Measurements from ENCODE around the gene E2F4. TPM values are rescaled to one million over a fixed set of nuclear protein-coding genes. Genes with fewer than 3 reads are reported as not detected.
A peak's percentile ranks its signal among the peaks of the same experiment; 100 is the strongest.

Gene E2F4
- total and polyA plus RNA-seq, 10 donors: 40.8 to 134 (median 68.7) TPM

DNA sequence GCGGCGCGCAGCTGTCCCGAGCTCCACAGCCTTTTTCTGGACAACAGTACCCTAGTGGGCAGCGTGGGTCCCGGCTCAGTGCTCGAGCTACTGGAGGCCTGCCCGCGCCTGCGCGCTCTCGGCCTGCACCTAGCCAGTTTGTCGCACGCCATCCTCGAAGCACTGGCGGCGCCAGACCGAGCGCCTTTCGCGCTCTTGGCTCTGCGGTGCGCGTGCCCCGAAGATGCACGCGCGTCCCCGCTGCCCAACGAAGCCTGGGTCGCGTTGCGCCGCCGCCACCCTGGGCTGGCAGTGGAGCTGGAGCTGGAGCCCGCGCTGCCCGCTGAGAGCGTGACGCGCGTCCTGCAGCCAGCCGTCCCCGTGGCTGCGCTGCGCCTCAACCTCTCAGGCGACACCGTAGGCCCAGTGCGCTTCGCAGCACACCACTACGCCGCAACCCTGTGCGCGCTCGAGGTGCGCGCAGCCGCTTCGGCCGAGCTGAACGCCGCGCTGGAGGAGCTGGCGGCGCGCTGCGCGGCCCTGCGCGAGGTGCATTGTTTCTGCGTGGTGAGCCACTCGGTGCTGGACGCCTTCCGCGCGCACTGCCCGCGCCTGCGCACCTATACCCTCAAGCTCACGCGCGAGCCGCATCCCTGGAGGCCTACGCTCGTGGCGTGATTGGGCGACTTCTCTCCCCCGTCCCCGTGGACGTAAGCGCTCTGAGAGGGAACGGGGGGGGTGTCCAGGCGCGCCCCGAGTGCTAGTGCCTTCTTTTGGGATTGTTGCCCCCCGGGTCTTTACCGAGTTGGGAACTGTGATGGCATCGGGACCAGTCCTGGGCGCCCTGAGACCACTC lies 28.6 kb upstream of the E2F4 start:
- Histone ChIP-seq H3K4me1 (peaks cover 41 to 78% (median 67%) of the 10 kb centered on the region in 6 donors), H3K27me3 (replicated peaks in 1 of 7) (peaks cover 4 to 76% (median 61%) of the 10 kb centered on the region in 7 donors), H3K4me3 (peak overlapping the region; percentile 14 to 67 (median 36)), H3K36me3 (no peaks in the 10 kb centered on the region), H3K9me3 (no peaks in the 10 kb centered on the region), H3K27ac (no peak overlapping the region)
- peak; percentile 78 for DNase-seq
- TF ChIP-seq POLR2A (IDR thresholded peaks at IDR 0.05) (no peak), CTCF (IDR thresholded peaks at IDR 0.05 in 8 of 11, conservative IDR thresholded peaks at IDR 0.05 in 3 of 11) (no peak), POLR2AphosphoS5 (IDR thresholded peaks at IDR 0.05) (peak in 2 of 3 donors; percentile 53 to 59)
- intact Hi-C loops (cut with DNase I; ENCODE audit: low total_unique reads): no loop called here
- 2 to 6% (median 2%) methylated on average over 6 to 99 of the region's 99 CpGs for WGBS, 5 donors

DNA sequence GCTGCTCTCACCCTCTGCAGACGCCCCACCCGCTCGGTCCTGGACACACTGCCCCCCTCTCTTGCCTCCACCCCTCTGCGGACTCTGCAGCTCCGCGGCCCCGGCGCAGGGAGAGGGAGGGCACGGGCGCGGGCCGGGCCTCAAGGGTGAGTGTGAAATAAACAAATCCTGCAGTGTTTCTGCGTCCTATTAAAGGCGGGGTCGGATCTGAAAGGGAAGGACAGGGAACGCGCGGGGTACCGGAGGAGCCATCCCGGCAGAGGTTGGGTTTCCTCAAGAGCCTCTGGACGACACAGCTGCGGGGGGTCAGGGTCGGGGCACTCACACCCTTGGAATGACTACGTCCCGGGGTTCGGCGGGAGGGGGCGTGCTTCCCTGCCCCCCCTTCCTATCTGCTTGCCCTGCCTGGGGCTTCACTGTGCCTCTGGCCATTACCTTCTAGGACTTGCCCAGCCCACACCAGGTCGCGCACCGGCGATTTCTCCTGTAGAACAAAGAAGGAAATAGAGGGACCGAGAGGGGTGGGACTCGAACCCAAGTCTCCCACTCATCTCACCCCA lies 27.9 kb upstream of the E2F4 start:
- intact Hi-C loops (cut with DNase I; ENCODE audit: low total_unique reads): no loop called here
- no peaks in the 10 kb centered on the region for H3K9me3 ChIP-seq
- H3K4me1 ChIP-seq: peaks cover 39 to 74% (median 61%) of the 10 kb centered on the region in 6 donors
- WGBS, 5 donors: 3 to 6% (median 4%) methylated on average over 30 to 34 of the region's 34 CpGs
- H3K36me3 ChIP-seq: no peaks in the 10 kb centered on the region
- no peak overlapping the region for H3K27ac ChIP-seq
- peak; percentile 78 for DNase-seq
- TF ChIP-seq POLR2A (IDR thresholded peaks at IDR 0.05): no peak
- no peak for TF ChIP-seq CTCF (IDR thresholded peaks at IDR 0.05 in 8 of 11, conservative IDR thresholded peaks at IDR 0.05 in 3 of 11)
- TF ChIP-seq POLR2AphosphoS5 (IDR thresholded peaks at IDR 0.05): no peak
- H3K4me3 ChIP-seq: peak overlapping the region in 7 of 8 donors; percentile 27 to 67 (median 36)
- H3K27me3 ChIP-seq (replicated peaks in 1 of 7): peaks cover 4 to 83% (median 68%) of the 10 kb centered on the region in 7 donors

GRCh38 chr16:67164599-67165061 lies 27.3 kb upstream of the E2F4 start, which contains the start of gene HSF4:
Gene HSF4, plus strand, starts transcription at chr16:67164745. Its CDS starts 67 bp downstream, at chr16:67164812.
- peaks cover 44 to 76% (median 64%) of the 10 kb centered on the region in 6 donors for H3K4me1 ChIP-seq
- TF ChIP-seq POLR2AphosphoS5 (IDR thresholded peaks at IDR 0.05): peak; percentile 23 to 60 (median 48)
- TF ChIP-seq CTCF (IDR thresholded peaks at IDR 0.05 in 8 of 11, conservative IDR thresholded peaks at IDR 0.05 in 3 of 11): no peak
- TF ChIP-seq POLR2A (IDR thresholded peaks at IDR 0.05): no peak
- DNase-seq: peak; percentile 84
- H3K9me3 ChIP-seq: no peaks in the 10 kb centered on the region
- no peak within 1 kb of the TSS for H3K27ac ChIP-seq
- 1 to 3% (median 2%) methylated on average over 6 to 41 of the region's 41 CpGs for WGBS, 5 donors
- intact Hi-C loops (cut with DNase I; ENCODE audit: low total_unique reads): no loop called here
- H3K4me3 ChIP-seq: peak within 1 kb of the TSS; percentile 14 to 67 (median 36)
- H3K36me3 ChIP-seq: no peaks in the 10 kb centered on the region
- H3K27me3 ChIP-seq (replicated peaks in 1 of 7): peaks cover 4 to 89% (median 73%) of the 10 kb centered on the region in 7 donors

Data from spleen (tissue), 11 donors.